A673 (cell line): ENCODE measurements around the gene MAP3K7CL.

ENCODE experiments used
- EZH2 ChIP-seq: fragments of 200-600 bp; sonication (generic); IDR thresholded peaks from 2 replicates; pipeline ENCODE4 v1.6.1; 2017; ENCODE audit warnings: borderline replicate concordance, low read depth, mild to moderate bottlenecking, mixed read lengths, antibody characterized with exemption, low read length; ENCODE audit not compliant: poor library complexity, severe bottlenecking
- TF ChIP-seq, protein P1 (sequence below): fragments of 300-800, 200-600 bp; sonication (generic); conservative IDR thresholded peaks from 2 replicates; pipeline ENCODE4 v1.5.1; 2017; ENCODE audit warnings: low read depth, mild to moderate bottlenecking, antibody characterized with exemption, low read length, moderate library complexity, mixed read lengths

GRCh38 chr21:29145852-29146453 is 15.5 kb downstream of the MAP3K7CL start:
- TF ChIP-seq, protein P1, sequence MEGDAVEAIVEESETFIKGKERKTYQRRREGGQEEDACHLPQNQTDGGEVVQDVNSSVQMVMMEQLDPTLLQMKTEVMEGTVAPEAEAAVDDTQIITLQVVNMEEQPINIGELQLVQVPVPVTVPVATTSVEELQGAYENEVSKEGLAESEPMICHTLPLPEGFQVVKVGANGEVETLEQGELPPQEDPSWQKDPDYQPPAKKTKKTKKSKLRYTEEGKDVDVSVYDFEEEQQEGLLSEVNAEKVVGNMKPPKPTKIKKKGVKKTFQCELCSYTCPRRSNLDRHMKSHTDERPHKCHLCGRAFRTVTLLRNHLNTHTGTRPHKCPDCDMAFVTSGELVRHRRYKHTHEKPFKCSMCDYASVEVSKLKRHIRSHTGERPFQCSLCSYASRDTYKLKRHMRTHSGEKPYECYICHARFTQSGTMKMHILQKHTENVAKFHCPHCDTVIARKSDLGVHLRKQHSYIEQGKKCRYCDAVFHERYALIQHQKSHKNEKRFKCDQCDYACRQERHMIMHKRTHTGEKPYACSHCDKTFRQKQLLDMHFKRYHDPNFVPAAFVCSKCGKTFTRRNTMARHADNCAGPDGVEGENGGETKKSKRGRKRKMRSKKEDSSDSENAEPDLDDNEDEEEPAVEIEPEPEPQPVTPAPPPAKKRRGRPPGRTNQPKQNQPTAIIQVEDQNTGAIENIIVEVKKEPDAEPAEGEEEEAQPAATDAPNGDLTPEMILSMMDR: no peak
- no peak for TF ChIP-seq EZH2
